Measurements from ENCODE around the gene PRKN.

- TF ChIP-seq EZH2 (IDR thresholded peaks at IDR 0.05; ENCODE audit: borderline replicate concordance) (no peak), EZH2phosphoT487 (IDR thresholded peaks at IDR 0.05; ENCODE audit: low read depth, severe bottlenecking, unreplicated experiment) (no peak)
Measured at GRCh38 chr6:162627362-162627761, 100.2 kb downstream of the PRKN start.
